ENCODE data around the gene TRPM4. TPM values are rescaled to one million over a fixed set of nuclear protein-coding genes. Genes with fewer than 3 reads are reported as not detected.

TRPM4 gene
- total and polyA plus RNA-seq, 4 donors, result 8.1 to 31.2 (median 13.2) TPM

- 88% methylated on average over 5 of the region's 5 CpGs for whole genome bisulfite sequencing
- Histone ChIP-seq H3K9ac (ENCODE audit: low read depth in 1 of 2, low read length in 2 of 2) (no peak overlapping the region), H3K4me1 (ENCODE audit: control insufficient read depth in 4 of 4, insufficient read depth in 4 of 4, low read length in 3 of 4) (peaks cover 0 to 5% (median 3%) of the 10 kb centered on the region in 4 donors), H3K4me3 (ENCODE audit: low read depth in 1 of 3, low read length in 3 of 3) (no peak overlapping the region), H3K36me3 (ENCODE audit: control insufficient read depth in 4 of 4, insufficient read depth in 3 of 4, low read depth in 1 of 4, low read length in 3 of 4) (no peaks in the 10 kb centered on the region), H3K9me3 (ENCODE audit: control insufficient read depth in 4 of 4, low read length in 3 of 4) (no peaks in the 10 kb centered on the region), H3K27me3 (ENCODE audit: control insufficient read depth in 4 of 4, insufficient read depth in 4 of 4, low read length in 3 of 4) (peaks cover 0 to 8% (median 0%) of the 10 kb centered on the region in 4 donors), H3K27ac (ENCODE audit: low read depth in 1 of 2, low read length in 2 of 2) (no peak overlapping the region)
- no peak for TF ChIP-seq GABPA (IDR thresholded peaks at IDR 0.05 in 1 of 2, conservative IDR thresholded peaks at IDR 0.05 in 1 of 2)
- no peak for TF ChIP-seq FOXA1 (IDR thresholded peaks at IDR 0.05)
- TF ChIP-seq SP1 (IDR thresholded peaks at IDR 0.05), result no peak
- no peak for TF ChIP-seq NR2F2 (IDR thresholded peaks at IDR 0.05)
- TF ChIP-seq MAX (IDR thresholded peaks at IDR 0.05), result no peak
- TF ChIP-seq YY1 (IDR thresholded peaks at IDR 0.05), result no peak
- no peak for TF ChIP-seq CTCF (IDR thresholded peaks at IDR 0.05; ENCODE audit: low read depth, low read length, missing input control)
- no peak for TF ChIP-seq TAF1 (conservative IDR thresholded peaks at IDR 0.05)
- TF ChIP-seq ATF3 (IDR thresholded peaks at IDR 0.05), result no peak
- no peak for TF ChIP-seq JUND (IDR thresholded peaks at IDR 0.05)
- no peak for TF ChIP-seq FOXA2 (IDR thresholded peaks at IDR 0.05)
- TF ChIP-seq RAD21 (IDR thresholded peaks at IDR 0.05), result no peak
- TF ChIP-seq ZBTB33 (IDR thresholded peaks at IDR 0.05), result no peak
- TF ChIP-seq EGR1 (IDR thresholded peaks at IDR 0.05; ENCODE audit: low read depth in 2 of 2), result no peak
- TF ChIP-seq RXRA (IDR thresholded peaks at IDR 0.05), result no peak
- no peak for TF ChIP-seq REST (IDR thresholded peaks at IDR 0.05)
- TF ChIP-seq HNF4G (IDR thresholded peaks at IDR 0.05), result no peak
- TF ChIP-seq HNF4A (conservative IDR thresholded peaks at IDR 0.05), result no peak
- DNase-seq (ENCODE audit: low spot score), result no peak
Measured at GRCh38 chr19:49135686-49136085, 21.9 kb upstream of the TRPM4 start.

Measured in liver (tissue), 9 donors.